ENCODE data around the gene H1-8. TPM values are rescaled to one million over a fixed set of nuclear protein-coding genes. Genes with fewer than 3 reads are reported as not detected.

H1-8 gene
- total RNA-seq, 1 donor from 2014 or later, result not detected

GRCh38 chr3:129594907-129595390, 52.0 kb downstream of the H1-8 start:
- no peak for DNase-seq

DNA sequence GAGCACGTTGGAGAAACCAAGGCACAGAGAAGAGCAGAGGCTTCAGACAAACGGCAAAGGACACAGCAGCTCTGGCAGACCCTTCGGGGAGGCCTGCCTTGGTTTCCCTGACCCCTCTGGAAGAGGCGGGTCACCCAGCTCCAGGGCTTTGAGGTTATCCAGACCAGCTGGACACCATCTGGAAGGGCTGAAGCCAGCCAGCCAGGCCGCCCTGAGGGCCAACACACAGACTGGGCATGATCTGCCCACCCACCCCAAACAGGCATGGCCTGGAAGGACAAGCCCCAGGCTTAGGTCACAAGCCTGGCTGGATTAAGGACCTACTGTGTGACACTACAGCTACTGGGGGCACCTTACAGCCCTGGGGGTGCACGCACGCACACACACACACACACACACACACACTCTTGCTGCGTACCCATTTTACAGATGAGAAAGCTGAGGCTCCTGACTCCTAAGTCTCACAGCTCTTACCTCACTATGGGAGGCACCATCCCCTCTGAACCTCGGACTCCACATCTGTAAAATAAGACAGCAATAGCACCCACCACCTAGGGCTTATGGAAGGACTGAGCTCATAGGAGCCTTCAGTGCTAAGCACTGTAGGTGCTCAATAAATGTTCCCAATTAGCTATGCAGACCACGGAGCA, 52.7 kb downstream of the H1-8 start:
- no peak for DNase-seq

DNA sequence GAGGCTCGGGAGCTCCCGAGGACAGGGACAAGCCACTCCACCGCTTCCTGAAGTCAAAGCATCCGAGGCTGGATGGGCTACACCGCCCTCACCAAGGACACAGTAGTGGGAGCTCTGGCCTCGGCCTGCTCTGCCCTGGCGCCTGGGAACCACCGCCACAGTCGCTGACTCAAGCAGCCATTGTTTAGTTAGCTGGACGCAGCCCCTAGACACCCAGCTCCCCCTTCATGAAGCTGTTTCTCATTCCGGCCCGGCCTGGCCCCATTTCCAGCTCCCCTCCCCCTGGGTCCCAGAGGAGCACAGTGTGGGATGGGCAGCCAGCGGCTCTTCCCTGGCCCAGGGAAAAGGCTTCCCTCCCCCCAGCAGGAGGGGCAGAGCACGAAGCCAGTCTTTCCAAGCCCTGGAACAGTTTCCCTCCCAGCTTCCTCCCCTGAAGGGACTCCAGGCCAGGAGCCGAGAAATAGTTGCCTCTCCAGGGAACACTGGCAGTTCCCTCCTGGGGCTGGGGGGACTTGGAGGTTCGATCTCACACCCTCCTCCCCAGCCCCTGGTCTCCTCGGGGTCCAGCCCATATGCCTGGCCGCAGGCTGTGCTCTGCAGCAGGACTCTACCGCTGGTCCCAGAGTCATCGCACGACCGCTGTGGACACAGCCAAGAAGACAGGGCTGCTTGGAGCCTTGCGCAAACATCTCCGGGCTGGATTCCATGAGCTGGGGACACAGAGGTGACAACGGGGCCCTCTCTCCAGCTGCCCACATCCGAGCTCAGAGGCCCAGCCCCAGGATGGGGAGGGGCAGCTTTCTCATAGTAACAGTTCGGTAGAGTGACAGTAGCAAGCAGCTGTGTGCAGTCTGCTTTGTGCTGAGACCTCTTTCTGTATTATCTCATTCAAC, 53.5 kb downstream of the H1-8 start:
- DNase-seq, result peak; percentile 83

DNA sequence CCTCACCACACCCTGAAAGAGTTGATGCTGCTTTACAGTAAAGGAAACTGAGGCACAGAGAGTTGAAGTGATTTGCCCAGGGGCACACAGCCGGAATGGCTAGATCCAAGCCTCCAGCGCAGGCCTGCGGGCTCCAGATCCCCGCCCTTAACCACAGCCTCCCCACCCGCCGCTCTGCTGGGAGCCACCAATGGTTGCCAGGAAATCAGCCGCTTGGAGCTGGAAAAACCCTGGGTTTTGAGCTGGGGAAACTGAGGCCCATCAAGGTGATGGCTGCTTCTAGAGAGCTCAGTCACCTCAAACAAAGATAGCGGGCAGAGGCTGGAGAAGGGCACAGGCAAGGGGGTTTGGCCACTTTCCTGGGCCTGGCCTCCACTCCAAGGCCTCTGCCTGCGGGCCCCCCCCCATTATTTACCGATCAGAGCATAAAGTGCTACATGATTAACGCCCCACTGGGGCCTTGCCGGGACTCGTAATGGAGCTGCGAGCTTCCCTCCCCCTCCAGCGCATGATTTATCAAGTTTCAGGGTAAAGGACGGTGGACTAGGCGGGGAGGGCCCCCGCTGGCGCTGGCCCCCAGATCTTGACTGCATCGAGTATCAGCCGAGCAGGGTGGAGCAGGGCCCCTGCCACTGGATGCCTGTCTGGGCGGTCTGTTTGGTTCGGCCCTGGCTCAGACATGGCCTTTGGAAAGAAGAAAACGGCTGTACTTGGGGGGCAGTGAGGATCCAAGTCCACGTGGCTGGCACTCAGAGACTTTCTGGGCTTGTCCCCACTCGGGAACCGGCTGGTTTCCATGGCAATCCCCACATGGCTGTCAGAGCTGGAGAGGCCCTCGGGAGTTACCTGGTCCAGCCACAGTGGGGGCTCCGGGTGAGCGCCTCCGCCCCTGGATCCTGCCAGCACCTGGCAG, 54.4 kb downstream of the H1-8 start:
- DNase-seq, result peak; percentile 38

GRCh38 chr3:129598000-129598381, 55.0 kb downstream of the H1-8 start:
- DNase-seq, result no peak

DNA sequence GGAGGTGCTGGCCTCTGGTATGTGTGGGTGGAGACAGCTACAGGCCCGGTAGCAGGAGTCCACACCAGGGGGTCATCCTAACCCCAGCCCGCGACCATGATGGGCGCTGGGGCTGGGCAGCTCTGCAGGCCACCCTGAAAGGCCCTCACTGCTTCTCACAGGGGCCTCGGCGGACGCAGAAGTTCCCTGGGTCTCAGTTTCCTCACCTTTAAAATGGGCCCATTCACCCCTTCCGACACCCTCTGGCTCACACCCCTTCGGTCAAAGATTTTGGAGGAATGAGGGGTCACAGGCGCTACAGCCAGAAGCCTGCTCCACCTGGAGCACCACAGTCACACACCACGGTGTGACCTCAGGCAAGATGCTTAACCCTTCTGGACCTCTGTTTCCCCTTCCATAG, 55.5 kb downstream of the H1-8 start:
- no peak for DNase-seq

GRCh38 chr3:129599073-129599472, 56.1 kb downstream of the H1-8 start:
- no peak for DNase-seq

GRCh38 chr3:129599607-129600006, 56.6 kb downstream of the H1-8 start:
- DNase-seq, result no peak

DNA sequence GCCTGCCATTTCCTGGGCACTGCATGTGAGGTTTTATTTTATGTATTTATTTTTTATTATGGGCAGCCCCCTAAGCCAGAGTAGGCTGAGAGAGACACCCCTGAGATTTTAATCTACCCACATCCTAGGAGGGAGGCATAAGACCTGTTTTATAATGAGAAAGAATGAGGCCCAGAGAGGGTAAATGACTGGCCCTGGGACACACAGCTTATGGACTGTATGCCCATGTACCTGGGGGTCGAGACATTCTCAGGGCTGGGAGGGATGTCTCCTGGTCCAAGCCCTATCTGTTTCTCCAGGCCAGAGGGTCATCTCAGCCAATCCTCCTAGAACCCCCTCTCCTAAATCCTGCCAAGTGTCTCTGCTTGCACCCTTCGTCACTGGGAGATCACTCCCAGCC, 57.4 kb downstream of the H1-8 start:
- DNase-seq, result no peak

Small RNA genes within 50 kb of the gene (small RNA-seq; reads per million reads assigned to genes)
- not detected for gene RN7SL752P

Other genes with a start within 250 kb of the H1-8 start
- 0.16 TPM for gene EFCAB12, start 114.5 kb upstream of the H1-8 start, total RNA-seq
- gene MBD4, start 103.2 kb upstream of the H1-8 start, total RNA-seq, result 29.0 TPM
- gene IFT122, start 103.0 kb upstream of the H1-8 start, total RNA-seq, result 23.7 TPM
- not detected for gene RHO, start 14.5 kb upstream of the H1-8 start, total RNA-seq
- gene PLXND1, start 63.5 kb downstream of the H1-8 start, total RNA-seq, result 14.3 TPM

Data from occipital lobe (tissue), 3 donors.